ENCODE results near the gene SH3PXD2B.

The SH3PXD2B gene

DNA sequence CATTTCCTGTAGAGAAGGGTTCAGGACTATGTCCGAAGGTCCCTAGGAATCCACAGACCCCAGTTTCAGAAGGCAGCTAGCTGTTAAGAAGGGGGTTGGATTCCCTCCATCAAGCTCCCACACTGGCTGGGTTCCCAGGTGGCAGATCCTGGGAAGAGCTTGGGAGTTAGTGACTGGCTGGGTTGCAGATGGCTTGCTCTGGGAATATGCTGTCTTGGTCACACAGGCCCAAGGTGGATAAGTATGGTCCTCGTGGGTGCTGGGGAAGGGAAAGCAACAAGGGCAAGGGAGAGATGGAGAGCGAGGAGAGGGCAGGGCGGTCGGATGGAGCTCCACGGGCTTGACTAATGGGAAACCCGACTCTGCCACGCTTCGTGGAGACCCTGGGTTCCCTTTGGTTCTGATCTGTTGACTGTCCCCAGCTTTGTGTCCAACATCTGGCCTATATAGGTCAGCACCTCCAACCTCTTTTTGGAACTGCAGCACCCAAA, 17.4 kb downstream of the SH3PXD2B start:
- DNase-seq (ENCODE audit: low spot score), result no peak

DNA sequence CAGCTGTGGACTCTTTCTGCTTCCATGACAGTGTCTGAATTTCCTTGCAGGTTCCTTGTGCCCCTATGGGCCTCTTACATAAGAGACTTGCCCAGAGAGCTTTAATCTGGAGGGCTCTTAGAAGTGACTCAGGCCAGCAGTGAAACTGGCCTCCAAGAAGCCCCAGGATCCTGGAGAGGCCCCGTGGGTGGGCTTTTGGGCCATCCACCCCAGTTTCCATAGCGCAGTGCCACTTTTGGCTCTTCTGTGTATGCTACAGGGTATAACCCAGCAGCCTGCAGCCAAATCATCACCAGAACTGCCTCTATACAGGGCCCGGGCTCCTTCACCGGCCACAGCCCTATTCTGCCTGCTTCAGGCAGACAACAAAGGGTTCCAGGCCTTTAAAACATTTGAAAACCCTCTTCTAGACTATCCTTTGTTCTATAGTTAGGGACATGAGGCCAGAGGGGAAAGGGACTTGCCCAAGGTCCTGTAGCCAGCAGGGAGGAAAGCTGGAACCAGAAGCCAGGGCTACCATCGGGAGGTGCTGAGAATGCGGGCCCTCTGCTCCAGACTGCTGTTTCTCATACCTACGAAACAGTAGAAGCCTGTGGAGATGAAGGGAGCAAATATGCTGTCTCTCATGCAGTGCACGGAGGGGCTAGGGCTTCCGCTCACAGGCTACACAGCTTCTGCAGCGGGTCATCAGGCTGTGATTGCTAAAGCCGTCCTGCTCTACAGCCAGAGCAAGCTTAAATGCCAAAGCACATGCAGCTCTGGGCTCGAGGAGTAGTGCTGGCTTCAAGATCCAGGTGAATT, 18.0 kb downstream of the SH3PXD2B start:
- no peak for DNase-seq (ENCODE audit: low spot score)

DNA sequence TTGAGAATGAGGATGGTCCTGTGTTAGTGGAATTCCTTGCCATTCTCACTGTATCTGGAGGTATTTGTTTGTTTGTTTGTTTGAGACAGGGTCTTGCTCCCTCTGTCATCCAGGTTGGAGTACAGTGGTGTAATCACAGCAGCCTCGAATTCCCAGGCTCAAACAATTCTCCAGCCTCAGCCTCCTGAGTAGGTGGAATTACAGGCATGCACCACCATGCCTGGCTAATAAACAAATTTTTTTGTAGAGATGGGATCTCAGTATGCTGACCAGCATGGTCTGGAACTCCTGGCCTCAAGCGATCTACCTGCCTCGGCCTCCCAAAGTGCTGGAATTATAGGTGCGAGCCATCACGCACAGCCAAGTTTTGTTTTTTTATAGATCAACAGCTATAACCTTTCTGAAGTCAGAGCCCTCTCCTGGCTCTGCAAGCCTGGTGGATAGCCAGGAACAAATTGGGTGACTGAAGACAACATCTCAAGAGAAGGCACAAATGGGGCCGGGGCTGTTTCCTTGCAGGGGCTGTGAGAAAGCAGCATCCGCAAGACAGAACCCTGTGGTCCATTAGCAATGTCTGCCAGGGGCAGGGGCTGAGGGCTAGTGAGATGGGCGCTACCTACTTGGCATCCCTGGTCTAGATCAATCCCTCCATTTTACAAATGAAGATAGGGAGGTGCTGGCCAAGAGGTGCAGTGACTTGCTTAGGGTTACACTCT, 18.8 kb downstream of the SH3PXD2B start:
- no peak for DNase-seq (ENCODE audit: low spot score)

DNA sequence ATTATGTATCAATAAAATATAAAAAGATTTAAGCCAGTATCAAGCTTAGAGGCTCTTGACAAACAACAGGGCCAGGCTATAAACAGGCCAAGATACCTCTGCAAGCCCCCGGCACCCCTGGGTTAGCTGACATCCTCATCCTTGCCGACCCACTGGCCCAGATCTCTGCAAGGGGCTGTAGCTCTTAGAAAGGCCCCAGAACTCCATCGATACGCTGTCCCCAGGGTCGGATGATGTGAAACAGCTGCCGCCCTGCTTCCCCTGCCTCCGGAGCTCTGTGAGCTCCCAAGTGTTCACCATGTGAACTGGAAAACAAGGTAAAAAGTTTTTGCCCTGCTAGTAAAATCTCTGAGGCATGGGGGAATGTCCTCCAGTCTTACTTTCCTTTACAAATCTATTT, 20.1 kb downstream of the SH3PXD2B start:
- no peak for DNase-seq (ENCODE audit: low spot score)

DNA sequence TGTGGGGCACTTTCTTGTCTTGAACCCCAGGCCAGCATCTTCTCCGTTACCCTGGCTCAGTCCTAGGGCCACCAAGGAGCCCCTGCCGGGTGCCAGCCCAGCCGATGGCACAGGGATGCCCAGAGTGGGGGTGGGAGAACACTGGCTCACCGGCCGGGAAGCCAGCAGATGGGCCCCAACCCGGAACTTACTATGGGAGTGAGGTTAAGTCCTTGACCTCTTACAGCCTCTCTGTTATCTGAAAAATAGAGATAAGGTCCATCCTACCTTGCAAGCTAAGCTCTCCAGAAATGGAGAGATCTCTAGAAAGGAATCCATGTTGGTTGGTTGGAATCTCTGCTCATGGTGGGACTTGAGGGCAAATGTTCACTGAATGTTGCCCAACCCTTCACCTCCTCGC, 20.8 kb downstream of the SH3PXD2B start:
- DNase-seq (ENCODE audit: low spot score), result no peak

DNA sequence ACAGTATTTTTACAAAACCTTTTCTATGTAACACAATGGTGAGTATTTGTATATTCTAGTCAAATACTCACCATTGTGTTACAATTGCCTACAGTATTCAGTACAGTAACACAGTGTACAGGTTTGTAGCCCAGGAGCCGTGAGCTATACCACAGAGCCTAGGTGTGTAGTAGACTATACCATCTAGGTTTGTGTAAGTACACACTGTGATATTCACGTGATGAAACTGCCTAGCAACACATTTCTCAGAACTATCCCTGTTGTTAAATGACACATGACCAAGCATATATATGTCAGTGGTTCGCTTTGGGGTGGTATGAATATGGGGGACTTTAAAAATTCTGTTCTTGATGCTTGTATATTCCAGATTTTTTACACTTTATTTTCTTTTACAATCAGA, 21.3 kb downstream of the SH3PXD2B start:
- DNase-seq (ENCODE audit: low spot score), result no peak

DNA sequence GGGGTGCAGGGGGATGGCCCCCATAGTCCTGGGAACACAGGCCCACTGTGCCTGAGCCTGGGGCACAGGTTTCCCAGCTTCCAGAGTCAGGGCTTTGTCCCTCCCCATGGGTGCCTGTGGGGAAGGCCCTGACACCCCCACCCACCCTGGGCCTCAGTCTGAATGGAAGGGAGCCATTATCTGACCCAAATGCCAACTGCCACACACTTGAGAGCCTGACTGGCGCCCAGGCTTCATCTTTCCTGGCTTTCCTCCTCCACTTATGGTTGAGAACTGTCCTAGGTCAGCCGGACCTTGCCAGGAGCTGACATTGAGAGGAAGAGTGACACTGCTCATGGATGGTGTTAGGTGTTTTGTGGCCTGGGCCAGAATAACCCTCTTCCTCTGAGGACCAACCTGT, 24.0 kb downstream of the SH3PXD2B start:
- no peak for DNase-seq (ENCODE audit: low spot score)

DNA sequence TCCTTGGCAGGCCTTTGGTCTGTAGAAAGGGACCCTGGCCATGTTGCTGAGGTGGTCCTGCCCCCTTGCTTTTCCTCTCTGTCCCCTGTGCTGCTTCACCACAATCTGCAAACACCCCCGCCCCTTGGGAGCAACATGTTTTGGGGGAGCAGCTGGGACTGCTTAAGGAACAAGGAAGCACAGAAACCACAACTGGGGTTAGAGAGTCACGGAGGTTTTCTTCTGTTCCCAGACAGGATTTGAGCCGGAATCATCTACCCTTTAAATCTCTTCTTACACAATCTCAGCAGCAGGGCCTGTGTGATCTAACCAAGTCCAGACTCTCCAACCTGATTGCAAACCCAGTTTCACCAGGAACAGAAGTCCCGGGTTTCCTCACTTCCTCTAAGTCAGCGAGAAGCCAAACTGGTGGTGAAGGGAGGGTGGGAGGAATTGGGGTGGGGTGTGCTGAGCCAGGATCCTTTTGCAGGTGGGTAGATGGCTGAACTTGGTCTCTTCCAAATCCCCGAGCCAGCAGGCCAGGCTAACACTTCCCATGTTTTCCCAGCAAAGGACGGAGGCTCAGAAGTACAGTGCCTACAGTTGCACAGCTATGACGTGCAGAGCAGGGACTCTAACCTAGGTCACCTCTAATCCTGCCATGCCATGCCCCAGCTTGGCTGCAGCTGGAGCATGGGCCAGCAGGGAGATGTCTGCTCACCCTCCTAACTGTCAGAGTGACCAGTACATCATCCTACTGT, 25.0 kb downstream of the SH3PXD2B start:
- no peak for DNase-seq (ENCODE audit: low spot score)

DNA sequence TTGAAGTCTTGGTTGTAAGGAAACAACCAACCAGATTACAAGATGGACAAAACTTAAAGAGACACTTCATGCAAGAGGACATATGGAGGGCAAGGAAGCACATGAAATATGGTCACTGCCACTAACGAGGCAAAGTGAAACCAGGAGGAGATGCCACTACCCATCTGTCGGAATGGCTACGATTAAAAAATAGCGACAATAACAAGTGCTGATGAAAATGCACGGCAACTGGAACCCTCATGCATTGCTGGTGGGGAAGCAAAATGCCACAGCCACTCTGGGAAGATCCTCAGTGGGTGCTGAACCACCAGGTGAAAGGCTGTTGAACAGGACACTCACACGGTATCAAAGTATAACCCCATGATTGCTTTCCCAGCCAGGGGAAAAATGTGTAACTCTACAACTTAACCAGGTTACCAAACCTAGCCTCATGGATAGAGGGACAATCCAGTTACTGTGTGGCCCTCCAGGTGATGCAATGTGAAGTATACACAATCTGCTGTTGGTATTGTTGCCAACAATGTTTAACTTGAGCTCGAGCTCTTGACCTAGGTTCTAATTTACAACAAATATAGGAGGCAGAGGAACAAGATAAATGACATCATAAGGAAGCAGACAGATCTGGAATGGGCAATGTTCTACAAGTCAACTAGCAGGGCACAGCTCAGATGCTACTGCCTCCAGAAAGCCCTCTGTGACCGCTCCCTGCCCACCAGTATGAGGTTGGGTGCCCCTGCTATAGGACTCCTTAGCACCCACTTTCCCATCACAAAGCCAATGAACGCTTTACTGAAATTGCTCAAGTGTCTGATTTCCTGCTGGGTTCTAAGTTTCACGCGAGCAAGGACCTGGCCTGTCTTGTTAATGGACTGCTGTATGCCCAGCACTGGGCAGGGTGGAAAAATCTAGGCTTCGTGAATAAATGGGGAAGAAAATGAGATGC, 25.8 kb downstream of the SH3PXD2B start:
- DNase-seq (ENCODE audit: low spot score), result no peak

DNA sequence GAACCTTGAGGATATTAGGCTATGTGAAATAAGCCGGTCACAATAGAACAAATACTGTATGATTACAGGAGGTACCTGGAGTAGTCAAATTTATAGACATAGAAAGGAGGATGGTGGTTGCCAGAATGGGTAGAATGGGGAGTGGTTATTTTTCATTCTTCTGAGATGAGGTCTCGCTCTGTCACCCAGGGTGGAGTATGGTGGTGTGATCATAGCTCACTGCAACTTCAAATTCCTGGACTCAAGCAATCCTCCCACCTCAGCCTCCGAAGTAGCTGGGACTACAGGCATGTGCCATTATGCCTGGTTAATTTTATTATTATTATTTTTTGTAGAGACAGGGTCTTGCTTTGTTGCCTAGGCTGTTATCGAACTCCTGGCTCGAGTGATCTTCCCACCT, 27.1 kb downstream of the SH3PXD2B start:
- no peak for DNase-seq (ENCODE audit: low spot score)

DNA sequence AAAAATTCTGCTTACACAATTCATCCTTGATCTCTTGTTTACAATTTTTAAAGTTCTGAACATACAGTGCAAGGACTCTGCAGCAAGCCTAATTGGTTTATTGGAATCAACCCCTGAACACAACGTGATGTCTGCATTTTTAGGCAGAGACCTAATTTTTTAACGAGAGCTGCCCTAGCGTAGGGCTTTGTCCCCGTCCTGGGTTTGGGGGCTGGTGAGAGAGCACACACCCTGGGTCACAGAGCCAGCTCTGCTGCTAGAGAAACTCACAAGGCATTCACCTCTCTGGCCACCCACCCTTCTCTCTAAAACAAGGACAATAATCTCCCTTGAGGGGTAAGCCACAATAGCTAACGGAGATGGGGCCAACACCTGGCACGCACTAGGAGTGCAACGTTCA, 28.2 kb downstream of the SH3PXD2B start:
- no peak for DNase-seq (ENCODE audit: low spot score)

DNA sequence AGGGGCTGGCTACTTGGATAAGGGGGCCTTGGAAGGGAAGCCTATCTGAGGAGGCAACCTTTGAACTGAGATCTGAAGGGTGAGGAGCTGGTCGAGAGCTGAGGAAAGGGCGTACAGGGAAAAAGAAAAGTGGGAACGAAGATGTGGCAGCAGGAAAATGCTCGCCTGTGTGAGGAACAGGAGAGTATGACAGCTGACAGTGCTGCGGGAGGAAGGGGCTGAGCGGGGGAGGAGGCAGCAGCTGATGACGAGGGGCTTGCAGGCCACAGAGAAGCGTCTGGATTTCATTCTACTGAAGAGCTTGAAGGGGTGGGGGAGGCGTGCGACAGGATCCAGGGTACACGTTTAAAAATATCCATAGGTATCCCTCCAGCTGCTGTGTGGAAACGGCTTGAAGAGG, 28.9 kb downstream of the SH3PXD2B start:
- no peak for DNase-seq (ENCODE audit: low spot score)

DNA sequence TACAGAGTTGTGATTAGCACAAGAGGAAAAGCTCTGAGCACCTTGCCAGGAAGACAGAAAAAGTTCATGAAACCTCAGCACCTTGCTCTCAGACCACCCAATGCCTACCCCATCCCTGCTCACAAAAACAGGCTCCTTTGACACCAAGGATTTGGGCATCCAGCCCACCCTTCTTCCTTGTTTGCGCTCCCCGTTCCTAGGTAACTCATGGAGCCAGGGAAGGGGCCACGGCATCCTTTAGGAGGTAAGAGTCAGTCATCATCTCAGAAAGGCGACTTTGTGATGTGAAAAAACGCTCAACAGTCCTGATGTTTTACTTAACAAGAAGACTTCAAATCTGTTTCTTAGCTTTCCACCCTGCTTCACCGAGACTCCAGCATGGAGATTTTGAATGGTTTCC, 29.5 kb downstream of the SH3PXD2B start:
- DNase-seq (ENCODE audit: low spot score), result no peak

DNA sequence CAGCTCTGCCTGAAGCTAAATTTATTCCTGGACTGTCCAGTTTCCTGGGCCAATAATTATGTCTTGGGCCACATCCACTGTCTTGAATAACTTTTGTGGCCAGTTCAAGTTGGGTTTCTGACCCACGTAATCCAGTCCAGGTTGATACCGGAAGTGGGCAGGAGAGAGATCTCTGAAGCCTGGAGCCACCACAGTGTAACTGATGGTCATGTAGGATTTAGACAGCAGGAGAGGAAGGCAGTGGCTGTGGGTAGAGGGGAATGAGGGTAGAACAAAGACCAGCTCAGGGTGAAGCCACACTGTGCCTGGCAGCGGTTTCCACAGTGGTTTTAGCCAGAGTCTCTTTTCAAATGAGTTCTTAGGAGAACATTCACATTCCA, 30.2 kb downstream of the SH3PXD2B start:
- no peak for DNase-seq (ENCODE audit: low spot score)

DNA sequence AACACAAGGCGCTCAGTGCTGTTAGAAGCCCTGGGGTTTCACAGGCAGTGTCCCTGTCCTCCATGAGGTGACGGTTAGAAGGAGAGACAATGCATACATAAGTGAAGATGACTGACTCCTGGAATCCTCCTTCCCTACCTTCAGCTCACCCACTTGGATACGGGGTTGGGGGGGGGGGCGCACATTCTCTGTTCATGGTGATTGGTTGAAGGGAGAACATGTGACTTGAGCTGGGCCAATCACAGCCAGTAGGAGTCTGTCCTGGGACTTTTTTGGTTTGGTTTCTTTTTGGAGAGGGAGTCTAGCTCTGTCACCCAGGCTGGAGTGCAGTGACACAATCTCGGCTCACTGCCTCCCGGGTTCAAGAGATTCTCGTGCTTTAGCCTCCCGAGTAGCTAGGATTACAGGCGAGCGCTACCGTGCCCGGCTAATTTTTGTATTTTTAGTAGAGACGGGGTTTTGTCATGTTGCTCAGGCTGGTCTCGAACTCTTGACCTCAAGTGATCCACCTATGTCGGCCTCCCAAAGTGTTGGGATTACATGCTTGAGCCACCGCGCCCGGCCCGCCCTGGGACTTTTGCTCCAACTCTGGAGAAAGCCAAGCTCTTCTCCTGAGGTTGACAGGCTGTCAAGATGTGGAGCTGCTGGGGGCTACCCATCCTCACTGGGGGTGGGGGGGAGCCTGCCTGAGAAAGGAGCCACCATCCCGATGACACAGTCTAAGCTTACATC, 30.8 kb downstream of the SH3PXD2B start:
- no peak for DNase-seq (ENCODE audit: low spot score)

DNA sequence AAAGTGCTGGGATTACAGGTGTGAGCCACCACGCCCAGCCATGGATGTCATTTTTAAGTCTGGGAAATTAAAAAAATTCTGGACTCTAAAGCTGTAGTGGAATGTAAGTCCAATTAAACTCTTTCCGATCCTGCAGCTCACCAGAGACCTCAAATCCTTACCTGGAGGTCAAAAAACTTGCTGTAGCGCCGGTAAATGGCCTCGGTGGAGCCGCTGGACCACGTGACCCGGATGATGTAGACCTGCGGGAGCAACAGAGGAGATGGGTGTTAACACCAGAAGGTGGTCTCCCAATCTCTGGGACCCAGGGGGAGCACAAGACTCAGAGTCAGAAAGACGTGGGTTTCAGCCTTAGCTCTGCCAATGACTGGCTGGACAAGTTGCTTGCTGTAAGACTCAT, 32.1 kb downstream of the SH3PXD2B start:
- DNase-seq (ENCODE audit: low spot score), result no peak

DNA sequence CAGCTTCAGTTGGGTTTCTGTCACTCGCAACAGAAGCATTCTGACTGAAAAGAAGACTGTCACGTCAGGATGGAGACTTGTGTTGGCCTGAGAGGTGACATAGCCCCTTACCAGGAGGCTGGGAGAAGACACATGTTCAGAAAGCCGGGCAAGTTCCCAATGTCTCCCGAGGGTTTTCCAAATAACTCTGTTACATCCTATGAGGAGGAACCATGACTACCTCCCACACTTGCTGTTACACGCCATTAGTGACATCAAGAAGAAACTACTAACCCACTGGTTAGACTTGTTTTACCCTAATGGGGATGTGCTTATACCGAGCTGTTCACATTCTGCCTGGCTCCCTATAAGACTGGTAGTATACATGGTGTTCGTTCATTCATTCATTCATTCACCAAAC, 33.3 kb downstream of the SH3PXD2B start:
- DNase-seq (ENCODE audit: low spot score), result no peak

DNA sequence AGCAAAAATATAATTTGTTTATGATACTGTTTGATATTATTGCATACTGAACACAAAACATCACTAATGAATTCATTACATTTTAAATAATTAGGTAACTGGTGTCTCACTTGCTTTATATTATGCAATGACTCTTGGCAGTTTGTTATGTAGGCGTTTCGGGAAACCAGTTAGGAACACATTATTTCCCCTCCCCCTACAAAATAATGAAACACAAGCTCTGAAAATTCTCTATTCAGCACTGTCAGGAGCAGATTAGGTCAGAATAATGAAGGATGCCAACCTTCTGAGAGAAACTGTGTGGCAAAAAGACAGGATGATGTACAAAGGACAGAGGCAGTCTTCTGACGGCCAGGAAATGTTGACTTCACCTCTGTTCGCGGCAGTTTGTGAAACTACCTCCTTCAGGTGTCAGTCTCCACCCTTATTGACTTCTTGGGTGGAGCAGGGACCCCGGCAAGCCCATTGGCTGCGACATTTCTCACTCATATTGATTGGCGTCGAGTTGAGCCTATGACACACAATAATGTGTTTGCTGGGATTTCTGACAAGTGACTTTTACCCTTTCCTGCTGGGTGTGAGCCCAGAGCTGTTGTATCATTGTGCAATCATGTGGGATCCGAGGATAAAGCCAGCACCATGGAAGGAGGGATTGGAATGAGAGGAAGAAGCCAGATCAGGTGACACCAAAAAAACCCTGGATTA, 33.9 kb downstream of the SH3PXD2B start:
- peak; percentile 82 for DNase-seq (ENCODE audit: low spot score)

DNA sequence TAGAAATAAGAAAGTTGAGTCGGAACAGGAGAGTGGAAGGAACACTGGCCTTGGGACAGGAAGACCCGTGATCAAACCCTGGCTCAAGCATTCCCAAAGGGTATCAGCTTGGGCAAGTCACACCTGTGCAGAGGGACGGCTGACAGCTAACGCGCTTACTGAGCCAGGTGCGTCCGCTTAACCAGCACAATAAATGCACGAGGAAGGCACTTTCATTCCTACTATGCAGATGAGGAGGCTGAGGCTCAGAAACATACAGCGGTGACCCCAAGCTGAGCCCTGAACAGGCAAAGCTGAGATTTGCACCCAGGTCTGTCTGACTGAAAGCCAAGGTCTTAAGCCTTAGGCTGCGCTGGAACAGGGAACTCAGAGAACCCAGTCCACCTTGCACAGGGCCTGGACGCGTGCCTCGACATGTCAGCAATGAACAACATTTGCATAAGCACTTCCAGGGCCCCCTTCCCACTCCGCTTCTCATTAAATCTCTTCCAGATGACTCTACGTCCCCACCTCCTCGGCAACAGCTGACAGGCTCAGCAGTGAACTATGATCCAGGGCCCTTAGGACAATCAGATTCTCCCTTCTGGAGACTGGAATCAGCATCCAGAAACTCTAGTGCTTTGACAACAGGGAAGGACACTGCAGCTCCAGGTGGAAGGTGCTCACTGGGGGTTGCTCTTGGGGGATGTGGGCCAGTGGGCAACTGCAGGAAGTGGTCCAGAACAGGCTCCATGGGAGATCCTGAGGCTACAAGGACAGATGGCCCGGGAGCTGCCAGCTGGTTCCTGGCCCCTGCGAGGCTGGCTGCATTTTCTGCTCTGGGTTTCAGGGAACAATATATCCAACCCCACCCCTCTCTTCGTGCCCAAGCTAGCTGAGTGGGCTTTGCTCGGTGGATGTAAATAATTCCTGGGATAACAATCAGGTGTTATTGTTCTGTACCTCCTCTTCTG, 35.2 kb downstream of the SH3PXD2B start:
- no peak for DNase-seq (ENCODE audit: low spot score)
